NCI-H2029 (cell line): Measurements from ENCODE around the gene ASPHD1.
"Not testable (repeated sequence)": the region's sequence is repeated elsewhere in the genome, so short reads cannot be mapped to it uniquely, and the experiment has no call there.

Source experiments
- DNase-seq: peaks from one replicate; lab custom pipeline; 2025; lab: John Stamatoyannopoulos, UW

Gene ASPHD1

DNA sequence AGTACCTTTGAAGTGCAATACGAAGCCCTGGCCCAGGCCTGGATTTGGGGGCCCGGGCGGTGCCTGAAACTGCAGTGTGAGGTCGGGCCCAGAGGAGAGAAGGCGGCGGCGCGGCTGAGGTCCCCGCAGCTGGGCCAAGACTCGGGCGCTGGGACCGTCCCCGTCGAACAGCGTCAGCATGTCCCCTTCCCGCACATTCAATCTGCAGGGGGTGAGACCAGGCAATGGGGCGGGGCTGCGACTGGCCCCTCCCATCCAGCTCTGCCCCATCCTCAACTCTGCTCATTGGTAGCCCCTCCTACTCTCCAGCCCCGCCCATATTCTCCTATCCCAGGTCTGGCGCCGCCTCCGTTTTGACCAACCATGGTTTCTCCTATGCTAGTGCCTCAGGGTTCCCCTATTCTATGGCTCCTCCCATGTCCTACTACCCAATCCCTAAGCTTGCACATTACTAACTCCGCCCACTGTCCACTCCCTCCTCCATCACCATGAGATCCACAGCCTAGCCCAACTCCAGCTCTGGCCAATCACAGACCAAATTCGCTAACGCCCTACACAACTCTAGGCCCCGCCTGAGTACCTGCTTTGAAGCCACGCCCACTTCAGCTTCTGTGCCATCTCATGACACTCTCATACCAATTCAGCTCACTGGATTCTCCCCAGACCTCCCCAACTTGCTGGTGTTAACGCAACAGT is 22.9 kb upstream of the ASPHD1 start:
- no peak for DNase-seq

GRCh38 chr16:29878172-29878571 is 22.1 kb upstream of the ASPHD1 start:
- no peak for DNase-seq

DNA sequence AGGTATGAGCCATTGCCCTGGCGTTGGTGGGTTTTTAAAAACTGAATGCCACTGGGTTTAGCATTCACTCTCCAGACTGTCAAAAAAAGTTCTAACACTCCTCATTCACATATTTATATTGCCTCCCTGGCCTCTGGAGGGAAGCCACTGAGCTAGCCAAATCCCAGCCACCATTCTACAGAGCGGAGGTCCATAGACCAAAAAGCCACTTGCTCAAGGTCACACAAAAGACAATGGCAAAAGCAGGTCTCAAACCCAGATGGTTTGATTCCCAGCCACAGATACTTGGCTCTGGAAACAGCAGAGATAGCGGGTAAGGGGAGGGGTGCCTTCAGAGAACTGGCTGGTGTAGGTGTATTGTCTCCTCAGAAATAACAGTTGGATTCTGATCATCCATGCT is 19.2 kb upstream of the ASPHD1 start:
- DNase-seq, result no peak

GRCh38 chr16:29883987-29884386 is 16.3 kb upstream of the ASPHD1 start:
- no peak for DNase-seq

GRCh38 chr16:29889372-29889771 is 10.9 kb upstream of the ASPHD1 start:
- DNase-seq, result not testable (repeated sequence)

- DNase-seq, result no peak
Observed at GRCh38 chr16:29891525-29892457, 8.5 kb upstream of the ASPHD1 start.

DNA sequence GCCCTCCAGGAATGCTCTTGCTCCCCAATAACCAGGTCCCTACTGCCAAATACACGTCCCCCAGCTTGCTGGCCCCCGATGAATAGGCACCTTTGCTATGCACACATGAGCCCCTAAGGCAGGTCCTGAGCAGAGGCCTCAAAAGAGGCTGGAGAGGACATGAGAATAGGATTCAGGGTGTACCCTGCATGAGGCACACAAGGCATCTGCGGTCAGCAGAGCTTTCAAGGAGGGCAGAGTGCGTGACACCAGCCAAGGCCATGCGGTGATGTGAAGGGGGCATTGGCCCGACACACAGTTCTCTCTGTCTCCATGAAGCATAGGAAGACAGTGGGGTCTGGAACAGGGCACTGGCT is 7.9 kb upstream of the ASPHD1 start:
- no peak for DNase-seq

DNA sequence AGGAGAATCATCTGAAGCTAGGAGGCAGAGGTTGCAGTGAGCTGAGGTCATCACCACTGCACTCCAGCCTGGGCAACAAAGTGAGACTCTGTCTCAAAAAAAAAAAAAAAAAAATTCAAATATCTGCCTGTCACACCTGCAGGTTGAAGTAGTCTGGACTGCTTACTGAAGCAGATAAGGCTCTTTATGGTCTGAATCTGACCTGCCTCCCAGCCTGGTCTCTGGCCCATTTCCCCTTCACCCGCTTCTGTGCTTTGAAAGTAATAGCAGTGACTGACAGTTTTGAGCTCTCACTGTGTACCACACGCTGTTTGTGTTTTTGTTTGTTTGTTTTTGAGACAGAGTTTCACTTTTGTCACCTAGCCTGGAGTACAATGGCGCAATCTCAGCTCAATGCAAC is 6.7 kb upstream of the ASPHD1 start:
- no peak for DNase-seq

DNA sequence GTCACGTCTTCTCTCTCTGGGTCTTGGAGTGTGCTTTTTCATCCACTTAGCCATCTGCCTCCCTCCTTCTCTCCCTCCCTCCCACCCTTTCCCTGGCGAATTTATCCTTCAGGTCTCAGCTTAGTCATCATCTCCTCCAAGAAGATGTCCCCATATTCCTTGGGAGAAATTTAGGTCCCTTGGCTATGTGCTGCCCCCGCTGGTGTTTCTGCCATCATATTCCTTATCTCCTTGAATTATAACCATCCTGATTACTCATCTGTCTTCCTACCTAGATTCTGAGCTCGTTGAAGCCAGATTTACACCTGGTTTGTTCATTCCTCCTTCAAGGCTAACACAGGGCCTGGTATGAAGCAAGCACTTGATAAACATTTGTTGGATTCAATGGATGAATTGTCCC is 5.9 kb upstream of the ASPHD1 start:
- DNase-seq, result no peak

DNA sequence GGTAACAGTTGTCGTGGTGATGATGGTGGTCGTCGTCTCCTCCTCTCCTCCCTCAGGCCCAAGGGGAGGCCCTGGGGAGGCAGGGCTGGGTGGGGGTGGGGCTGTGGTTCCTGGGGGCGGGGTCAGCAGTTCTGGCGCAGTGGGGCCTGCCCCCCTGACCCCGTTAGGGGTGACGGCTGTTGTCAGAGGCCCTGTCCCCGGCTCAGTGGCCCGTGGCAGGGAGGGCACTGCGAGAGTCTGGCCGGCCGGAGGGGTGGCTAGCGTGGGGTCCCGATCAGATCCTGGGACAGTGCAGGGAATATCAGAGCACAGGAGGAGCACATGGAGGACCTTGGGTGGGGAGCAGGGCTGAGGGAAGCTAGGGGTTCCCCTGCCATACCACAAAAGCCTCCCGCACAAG is 3.4 kb upstream of the ASPHD1 start:
- DNase-seq, result no peak

DNA sequence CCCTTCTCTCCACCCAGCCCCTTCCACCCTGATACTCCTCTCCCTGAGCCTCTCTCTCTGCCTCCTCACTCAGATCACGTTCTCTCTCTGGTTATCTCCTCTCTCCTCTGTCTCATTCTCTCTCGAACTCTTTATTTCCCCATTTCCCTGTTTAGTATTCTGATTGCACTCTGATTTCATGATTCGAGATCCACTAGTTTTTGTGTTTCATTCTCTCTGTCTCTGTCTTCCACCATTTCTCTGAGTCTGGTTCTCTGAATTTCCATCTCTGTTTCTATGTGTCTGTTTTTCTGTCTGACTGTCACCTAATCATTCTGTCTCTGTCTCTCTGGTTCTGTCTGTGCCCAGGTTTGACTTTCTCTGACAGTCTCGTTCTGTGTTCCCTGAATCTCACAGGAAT is 3.0 kb upstream of the ASPHD1 start:
- no peak for DNase-seq

- no peak for DNase-seq
Observed at GRCh38 chr16:29898135-29898803, 2.0 kb upstream of the ASPHD1 start.

GRCh38 chr16:29898804-29899515 is 1.3 kb upstream of the ASPHD1 start:
- peak; percentile 42 for DNase-seq

- DNase-seq, result peak; percentile 94
Observed at GRCh38 chr16:29899516-29900101, 679 bp upstream of the ASPHD1 start, which contains the start of gene SEZ6L2. SEZ6L2 (minus strand) TSS chr16:29899550; CDS start chr16:29899019, 531 bp downstream.

GRCh38 chr16:29900888-29901606 is 759 bp downstream of the ASPHD1 start:
- no peak for DNase-seq

DNA sequence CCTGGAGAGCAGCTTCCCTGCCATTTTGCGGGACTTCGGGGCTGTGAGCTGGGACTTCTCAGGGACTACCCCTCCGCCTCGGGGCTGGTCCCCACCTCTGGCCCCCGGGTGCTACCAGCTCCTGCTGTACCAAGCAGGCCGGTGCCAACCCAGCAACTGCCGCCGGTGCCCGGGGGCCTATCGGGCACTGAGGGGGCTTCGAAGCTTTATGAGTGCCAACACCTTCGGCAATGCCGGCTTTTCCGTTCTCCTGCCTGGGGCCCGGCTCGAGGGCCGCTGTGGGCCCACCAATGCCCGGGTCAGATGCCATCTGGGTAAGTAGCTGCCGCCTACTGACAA is 1.3 kb downstream of the ASPHD1 start:
- no peak for DNase-seq

DNA sequence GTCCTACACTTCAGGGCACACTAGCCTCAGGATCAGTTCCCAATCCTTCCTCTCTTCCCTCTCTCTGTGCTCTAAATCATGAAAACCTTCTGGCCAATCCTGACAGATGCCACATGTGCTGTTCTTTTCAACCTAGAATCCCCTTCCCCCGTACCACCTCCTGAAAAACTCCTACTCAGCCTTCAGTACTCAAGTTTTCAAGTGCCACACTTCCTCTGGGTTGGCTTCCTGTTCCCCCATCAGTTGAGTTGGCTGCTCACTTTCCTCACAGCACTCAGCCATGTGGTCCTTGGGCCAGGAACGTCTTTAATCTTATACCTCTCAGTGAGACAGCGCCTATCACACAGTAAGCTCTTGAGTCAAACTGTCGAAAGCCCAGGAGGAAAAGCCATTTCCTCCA is 3.3 kb downstream of the ASPHD1 start:
- no peak for DNase-seq

GRCh38 chr16:29904947-29905346 is 4.7 kb downstream of the ASPHD1 start:
- no peak for DNase-seq

GRCh38 chr16:29905668-29906067 is 5.4 kb downstream of the ASPHD1 start:
- no peak for DNase-seq

GRCh38 chr16:29906520-29907244 is 6.4 kb downstream of the ASPHD1 start:
- no peak for DNase-seq

DNA sequence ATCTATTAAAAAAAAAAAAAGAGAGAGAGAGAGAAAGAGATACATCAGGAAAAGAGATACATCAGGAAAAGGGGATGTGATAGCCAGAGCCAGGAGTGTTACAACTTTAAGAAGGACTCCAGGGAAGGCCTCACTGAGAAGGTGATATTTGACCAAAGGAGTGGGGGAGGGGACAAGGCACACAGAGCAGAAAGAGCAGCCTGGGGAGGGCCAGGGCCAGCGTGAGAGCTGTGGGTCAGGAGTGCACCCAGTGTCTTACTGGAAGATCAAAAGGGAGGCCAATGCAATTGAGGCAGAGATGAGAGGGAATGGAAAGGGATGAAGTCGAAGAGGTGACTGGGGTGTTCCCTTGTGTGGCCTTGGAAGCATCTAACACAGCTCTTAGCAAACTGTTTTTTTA is 7.7 kb downstream of the ASPHD1 start:
- DNase-seq, result no peak
